Measurements from ENCODE around the gene CACNA2D2.

GRCh38 chr3:50542177-50543034, 39.0 kb upstream of the CACNA2D2 start:
- TF ChIP-seq CTCF (IDR thresholded peaks at IDR 0.05; ENCODE audit: poor library complexity) (peak; percentile 83), EZH2 (IDR thresholded peaks at IDR 0.05; ENCODE audit: borderline replicate concordance) (no peak)
